Spleen (tissue), 11 donors: Measurements from ENCODE around the gene PTPN4. TPM values are rescaled to one million over a fixed set of nuclear protein-coding genes. Genes with fewer than 3 reads are reported as not detected.

Experiments
- DNase-seq: peaks from one replicate; pipeline ENCODE4 v3.0.0-alpha.2; 2020
- H3K27ac ChIP-seq, 8 donors: fragments of 200-600 bp; sonication (generic) in 7 of 8; 1 replicate in 4 of 8; 2 replicates in 4 of 8; pipeline versions ENCODE4 v1.5.0 to v1.8.0; 2016 to 2021; ENCODE audit warnings: inconsistent platforms in 4 of 8, mild to moderate bottlenecking in 4 of 8, moderate library complexity in 1 of 8
- H3K27me3 ChIP-seq, 7 donors: fragments of 200-600 bp; sonication (generic) in 6 of 7; replicated peaks in 1 of 7; 1 replicate in 4 of 7; 2 replicates in 3 of 7; pipeline versions ENCODE4 v1.5.0 to v1.8.0; 2016 to 2021; ENCODE audit warnings: inconsistent platforms in 3 of 7, mild to moderate bottlenecking in 1 of 7
- H3K36me3 ChIP-seq, 6 donors: fragments of 200-600 bp; sonication (generic) in 5 of 6; 1 replicate in 4 of 6; 2 replicates in 2 of 6; pipeline versions ENCODE4 v1.5.0 to v1.8.0; 2016 to 2021; ENCODE audit warnings: inconsistent platforms in 2 of 6
- H3K4me1 ChIP-seq, 6 donors: fragments of 200-600 bp; sonication (generic) in 5 of 6; 1 replicate in 3 of 6; 2 replicates in 3 of 6; pipeline versions ENCODE4 v1.5.0 to v1.8.0; 2016 to 2021; ENCODE audit warnings: inconsistent platforms in 3 of 6
- H3K4me3 ChIP-seq, 8 donors: fragments of 200-600 bp; sonication (generic) in 7 of 8; 1 replicate in 4 of 8; 2 replicates in 4 of 8; pipeline versions ENCODE4 v1.5.0 to v1.8.0; 2016 to 2021; ENCODE audit warnings: inconsistent platforms in 4 of 8, mild to moderate bottlenecking in 4 of 8, moderate library complexity in 2 of 8
- H3K9me3 ChIP-seq, 8 donors: fragments of 200-600 bp; sonication (generic) in 7 of 8; 1 replicate in 4 of 8; 2 replicates in 4 of 8; pipeline versions ENCODE4 v1.5.0 to v1.8.0; 2016 to 2021; ENCODE audit warnings: inconsistent platforms in 4 of 8
- CTCF ChIP-seq, 11 experiments: fragments of 200-600 bp in 7 of 11; fragments of 450-650 bp in 4 of 11; sonication (generic) in 4 of 11; IDR thresholded peaks in 8 of 11; conservative IDR thresholded peaks in 3 of 11; 1 replicate in 7 of 11; 2 replicates in 4 of 11; pipeline versions ENCODE4 v1.4.0 to v1.8.0; 2016 to 2021; ENCODE audit warnings: antibody characterized with exemption in 11 of 11, inconsistent platforms in 4 of 11, mild to moderate bottlenecking in 1 of 11
- POLR2A ChIP-seq, 3 donors: fragments of 450-650 bp; IDR thresholded peaks; one replicate each; pipeline ENCODE4 v1.5.1; 2017; ENCODE audit warnings: antibody characterized with exemption in 3 of 3, mild to moderate bottlenecking in 1 of 3
- POLR2AphosphoS5 ChIP-seq, 3 donors: sonication (generic); formaldehyde crosslinking; IDR thresholded peaks; one replicate each; pipeline ENCODE4 v1.5.1; 2017; ENCODE audit warnings: antibody characterized with exemption in 3 of 3
- WGBS, 5 donors: extraction: QIAGEN DNeasy Blood & Tissue Kit in 3 of 5; methylation state at CpG; one replicate each; pipeline versions ENCODE4 v1.1.5 to v1.1.7; 2013 to 2018; 5-methylcytosine and 5-hydroxymethylcytosine counted together
- intact Hi-C: fragments of 100-400 bp; cut with DNase I; formaldehyde crosslinking; loops from one replicate; pipeline ENCODE4 v1.15.0; 2023; ENCODE audit warnings: low total_unique reads
- polyA plus RNA-seq, 3 donors: library from polyadenylated mRNA; stranded (reverse); fragments of 200-250 nt; gene quantifications; one replicate each; pipeline ENCODE4 v1.2.1, GENCODE V29; 2013
- total RNA-seq, 7 donors: library from RNA; depleted of rRNA in 3 of 7; stranded (reverse); fragments of >200 nt in 3 of 7; fragmentation: NEBNext Ultra II Directional in 4 of 7; extraction: Animal tissue kit (Norgen Biotek cat#: 25700) in 4 of 7; gene quantifications; one replicate each; pipeline versions ENCODE4 v1.1.0 to v1.2.1, GENCODE V29; 2016 to 2021
- donor health status: healthy with polysubstance abuse.
- donor health status: DM: no; HTN: no; CAD: no; lungs with moderate emphysema.
- donor health status: DM: no; HTN: no; CAD: no.
- donor health status: Bipolar disorder and iron deficiency.
- donor health status: healthy.
- donor health status: DM: no; HTN: no; CAD: no.
- donor health status: DM: yes; HTN: yes; CAD: no.

Gene PTPN4
- total and polyA plus RNA-seq, 10 donors: 2.4 to 50.9 (median 37.1) TPM

GRCh38 chr2:120026890-120027289, 267.2 kb downstream of the PTPN4 start:
- intact Hi-C loops: no loop called here
- no peak overlapping the region for H3K27ac ChIP-seq
- no peaks in the 10 kb centered on the region for H3K4me1 ChIP-seq
- 97 to 100% (median 97%) methylated on average over 2 of the region's 2 CpGs for WGBS, 5 donors
- no peak overlapping the region for H3K4me3 ChIP-seq
- H3K36me3 ChIP-seq: peaks cover 0 to 6% (median 0%) of the 10 kb centered on the region in 6 donors
- H3K9me3 ChIP-seq: peaks cover 0 to 25% (median 9%) of the 10 kb centered on the region in 8 donors
- DNase-seq: no peak
- no peaks in the 10 kb centered on the region for H3K27me3 ChIP-seq
- TF ChIP-seq CTCF (IDR thresholded peaks at IDR 0.05 in 8 of 11, conservative IDR thresholded peaks at IDR 0.05 in 3 of 11): no peak
- TF ChIP-seq POLR2A (IDR thresholded peaks at IDR 0.05): no peak
- no peak for TF ChIP-seq POLR2AphosphoS5 (IDR thresholded peaks at IDR 0.05)

- no peak for TF ChIP-seq POLR2AphosphoS5 (IDR thresholded peaks at IDR 0.05)
- TF ChIP-seq CTCF (IDR thresholded peaks at IDR 0.05 in 8 of 11, conservative IDR thresholded peaks at IDR 0.05 in 3 of 11): no peak
- TF ChIP-seq POLR2A (IDR thresholded peaks at IDR 0.05): no peak
- peaks cover 0 to 18% (median 9%) of the 10 kb centered on the region in 8 donors for H3K9me3 ChIP-seq
- peaks cover 0 to 6% (median 0%) of the 10 kb centered on the region in 6 donors for H3K36me3 ChIP-seq
- H3K4me3 ChIP-seq: no peak overlapping the region
- H3K27ac ChIP-seq: no peak overlapping the region
- H3K4me1 ChIP-seq: no peaks in the 10 kb centered on the region
- 90 to 97% (median 90%) methylated on average over 5 of the region's 5 CpGs for WGBS, 5 donors
- intact Hi-C loops: no loop called here
- DNase-seq: no peak
- H3K27me3 ChIP-seq: no peaks in the 10 kb centered on the region
Observed at GRCh38 chr2:120028795-120029194, 269.1 kb downstream of the PTPN4 start.

GRCh38 chr2:120029672-120030640, 270.2 kb downstream of the PTPN4 start:
- intact Hi-C loops: no loop called here
- H3K4me3 ChIP-seq: no peak overlapping the region
- H3K9me3 ChIP-seq: peaks cover 0 to 10% (median 5%) of the 10 kb centered on the region in 8 donors
- peaks cover 0 to under 1% (median 0%) of the 10 kb centered on the region in 6 donors for H3K36me3 ChIP-seq
- DNase-seq: no peak
- WGBS, 5 donors: 86 to 95% (median 92%) methylated on average over 15 of the region's 15 CpGs
- H3K4me1 ChIP-seq: no peaks in the 10 kb centered on the region
- no peaks in the 10 kb centered on the region for H3K27me3 ChIP-seq
- no peak overlapping the region for H3K27ac ChIP-seq
- no peak for TF ChIP-seq POLR2A (IDR thresholded peaks at IDR 0.05)
- no peak for TF ChIP-seq POLR2AphosphoS5 (IDR thresholded peaks at IDR 0.05)
- no peak for TF ChIP-seq CTCF (IDR thresholded peaks at IDR 0.05 in 8 of 11, conservative IDR thresholded peaks at IDR 0.05 in 3 of 11)

- no peak for DNase-seq
- Histone ChIP-seq H3K4me1 (no peaks in the 10 kb centered on the region), H3K9me3 (no peaks in the 10 kb centered on the region), H3K27me3 (no peaks in the 10 kb centered on the region), H3K36me3 (no peaks in the 10 kb centered on the region), H3K27ac (no peak overlapping the region), H3K4me3 (no peak overlapping the region)
- 84 to 92% (median 86%) methylated on average over 3 of the region's 3 CpGs for WGBS, 5 donors
- TF ChIP-seq POLR2AphosphoS5 (IDR thresholded peaks at IDR 0.05) (no peak), POLR2A (IDR thresholded peaks at IDR 0.05) (no peak), CTCF (IDR thresholded peaks at IDR 0.05 in 8 of 11, conservative IDR thresholded peaks at IDR 0.05 in 3 of 11) (no peak)
- intact Hi-C loops: no loop called here
Observed at GRCh38 chr2:120032297-120032696, 272.6 kb downstream of the PTPN4 start.
